Gastrocnemius medialis (tissue), 4 donors: ENCODE data around the gene SREK1IP1. TPM values are rescaled to one million over a fixed set of nuclear protein-coding genes. Genes with fewer than 3 reads are reported as not detected.

ENCODE experiments used
- ATAC-seq, 2 donors: fragments of 150-250 bp; one replicate each; pipeline ENCODE4 v1.9.1; 2016
- DNase-seq, 2 donors: peaks; one replicate each; pipeline ENCODE4 v3.0.0-alpha.2; 2019
- H3K27ac ChIP-seq, 4 donors: fragments of 200-600 bp; sonication (generic); 1 replicate in 1 of 4; 2 replicates in 3 of 4; pipeline ENCODE4 v1.5.1; 2016 to 2018; ENCODE audit warnings: mild to moderate bottlenecking in 2 of 4, moderate library complexity in 1 of 4
- H3K27me3 ChIP-seq, 3 donors: fragments of 200-600 bp; sonication (generic) in 2 of 3; 1 replicate in 1 of 3; 2 replicates in 2 of 3; pipeline versions ENCODE4 v1.5.1 to v1.6.0; 2016 to 2019; ENCODE audit warnings: mild to moderate bottlenecking in 1 of 3, moderate library complexity in 1 of 3
- H3K36me3 ChIP-seq, 2 donors: fragments of 200-600 bp; sonication (generic) in 1 of 2; one replicate each; pipeline ENCODE4 v1.5.1; 2017 to 2018
- H3K4me1 ChIP-seq, 2 donors: fragments of 200-600 bp; sonication (generic) in 1 of 2; one replicate each; pipeline ENCODE4 v1.5.1; 2016 to 2017; ENCODE audit warnings: mild to moderate bottlenecking in 2 of 2
- H3K4me3 ChIP-seq, 4 donors: fragments of 200-600 bp; sonication (generic) in 3 of 4; 1 replicate in 1 of 4; 2 replicates in 3 of 4; pipeline ENCODE4 v1.5.1; 2016 to 2019; ENCODE audit warnings: mild to moderate bottlenecking in 2 of 4
- H3K9me3 ChIP-seq, 3 donors: fragments of 200-600 bp; sonication (generic) in 2 of 3; 1 replicate in 1 of 3; 2 replicates in 2 of 3; pipeline ENCODE4 v1.5.1; 2016 to 2019
- CTCF ChIP-seq, 5 experiments: fragments of 450-650 bp in 3 of 5; fragments of 200-600 bp in 2 of 5; sonication (generic) in 2 of 5; IDR thresholded peaks in 4 of 5; conservative IDR thresholded peaks in 1 of 5; 1 replicate in 4 of 5; 2 replicates in 1 of 5; pipeline ENCODE4 v1.5.1; 2016 to 2019; ENCODE audit warnings: antibody characterized with exemption in 5 of 5, mild to moderate bottlenecking in 3 of 5, moderate library complexity in 3 of 5
- POLR2A ChIP-seq, 2 donors: fragments of 450-650 bp; IDR thresholded peaks; one replicate each; pipeline ENCODE4 v1.6.1; 2017; ENCODE audit warnings: antibody characterized with exemption in 2 of 2, mild to moderate bottlenecking in 2 of 2, moderate library complexity in 2 of 2
- in situ Hi-C, 4 donors: fragments of 200-750 bp; cut with MboI; loops; one replicate each; pipeline versions ENCODE4 v1.15.0 to v1.8.0; 2017; ENCODE audit warnings: low sequenced_read_pairs in 4 of 4
- intact Hi-C: fragments of 100-400 bp; cut with DNase I; formaldehyde crosslinking; loops from one replicate; pipeline ENCODE4 v1.15.1; 2023; ENCODE audit warnings: low total_unique reads
- total RNA-seq, 4 donors: library from RNA; depleted of rRNA; stranded (reverse); fragments of >200 nt; gene quantifications; one replicate each; pipeline versions ENCODE4 v1.1.0 to v1.2.3, GENCODE V29; 2016

SREK1IP1 gene
- total RNA-seq, 4 donors from 2014 or later = 2.7 to 7.0 (median 3.9) TPM

GRCh38 chr5:64754066-64754465 is 14.4 kb downstream of the SREK1IP1 start:
- no peak for TF ChIP-seq POLR2A (IDR thresholded peaks at IDR 0.05)
- in situ Hi-C loops = no loop called here
- intact Hi-C loops = no loop called here
- no peak for DNase-seq
- H3K4me1 ChIP-seq = peaks cover 3 to 7% of the 10 kb centered on the region in 2 donors
- no peaks in the 10 kb centered on the region for H3K27me3 ChIP-seq
- no peak overlapping the region for H3K4me3 ChIP-seq
- no peaks in the 10 kb centered on the region for H3K9me3 ChIP-seq
- H3K36me3 ChIP-seq = peaks cover 0 to 10% of the 10 kb centered on the region in 2 donors
- H3K27ac ChIP-seq = no peak overlapping the region
- ATAC-seq = no peak

- H3K9me3 ChIP-seq = no peaks in the 10 kb centered on the region
- peaks cover 0 to 7% of the 10 kb centered on the region in 2 donors for H3K4me1 ChIP-seq
- in situ Hi-C loops (no loop called here), intact Hi-C loops (no loop called here)
- DNase-seq (no peak), ATAC-seq (no peak)
- no peaks in the 10 kb centered on the region for H3K27me3 ChIP-seq
- no peak overlapping the region for H3K4me3 ChIP-seq
- H3K27ac ChIP-seq = no peak overlapping the region
- peaks cover 0 to 10% of the 10 kb centered on the region in 2 donors for H3K36me3 ChIP-seq
- no peak for TF ChIP-seq POLR2A (IDR thresholded peaks at IDR 0.05)
Measured at GRCh38 chr5:64749385-64749784, 19.1 kb downstream of the SREK1IP1 start.

- in situ Hi-C loops = no loop called here
- no peak for ATAC-seq
Measured at GRCh38 chr5:64746446-64746845, 22.0 kb downstream of the SREK1IP1 start.

GRCh38 chr5:64744914-64745313 is 23.6 kb downstream of the SREK1IP1 start:
- H3K4me3 ChIP-seq = no peak overlapping the region
- H3K9me3 ChIP-seq = no peaks in the 10 kb centered on the region
- peaks cover 7 to 20% of the 10 kb centered on the region in 2 donors for H3K4me1 ChIP-seq
- ATAC-seq (no peak), DNase-seq (no peak)
- no peaks in the 10 kb centered on the region for H3K36me3 ChIP-seq
- no peak for TF ChIP-seq CTCF (IDR thresholded peaks at IDR 0.05 in 4 of 5, conservative IDR thresholded peaks at IDR 0.05 in 1 of 5)
- no peak for TF ChIP-seq POLR2A (IDR thresholded peaks at IDR 0.05)
- intact Hi-C loops = no loop called here
- H3K27me3 ChIP-seq = no peaks in the 10 kb centered on the region
- no peak overlapping the region for H3K27ac ChIP-seq
- in situ Hi-C loops = no loop called here

More at GRCh38 chr5:64746446-64746845, 22.0 kb downstream of the SREK1IP1 start:
- TF ChIP-seq POLR2A (IDR thresholded peaks at IDR 0.05) = no peak
- no peak for TF ChIP-seq CTCF (IDR thresholded peaks at IDR 0.05 in 4 of 5, conservative IDR thresholded peaks at IDR 0.05 in 1 of 5)
- no peak overlapping the region for H3K27ac ChIP-seq
- H3K27me3 ChIP-seq = no peaks in the 10 kb centered on the region
- no peaks in the 10 kb centered on the region for H3K36me3 ChIP-seq
- H3K4me3 ChIP-seq = no peak overlapping the region
- DNase-seq = no peak
- H3K9me3 ChIP-seq = no peaks in the 10 kb centered on the region
- peaks cover 7 to 20% of the 10 kb centered on the region in 2 donors for H3K4me1 ChIP-seq
- intact Hi-C loops = no loop called here

- intact Hi-C loops (no loop called here), in situ Hi-C loops (no loop called here)
- TF ChIP-seq CTCF (IDR thresholded peaks at IDR 0.05 in 4 of 5, conservative IDR thresholded peaks at IDR 0.05 in 1 of 5) (no peak), POLR2A (IDR thresholded peaks at IDR 0.05) (no peak)
- ATAC-seq (no peak), DNase-seq (no peak)
- H3K4me1 ChIP-seq = peaks cover 7 to 13% of the 10 kb centered on the region in 2 donors
- peaks cover 0 to 6% of the 10 kb centered on the region in 2 donors for H3K36me3 ChIP-seq
- H3K4me3 ChIP-seq = no peak overlapping the region
- no peaks in the 10 kb centered on the region for H3K9me3 ChIP-seq
- no peaks in the 10 kb centered on the region for H3K27me3 ChIP-seq
- H3K27ac ChIP-seq = no peak overlapping the region
Measured at GRCh38 chr5:64742821-64743220, 25.7 kb downstream of the SREK1IP1 start.

GRCh38 chr5:64742411-64742810 is 26.1 kb downstream of the SREK1IP1 start:
- Histone ChIP-seq H3K9me3 (no peaks in the 10 kb centered on the region), H3K27ac (no peak overlapping the region), H3K4me1 (peaks cover 7 to 13% of the 10 kb centered on the region in 2 donors), H3K27me3 (no peaks in the 10 kb centered on the region), H3K36me3 (peaks cover 0 to 6% of the 10 kb centered on the region in 2 donors), H3K4me3 (no peak overlapping the region)
- DNase-seq (no peak), ATAC-seq (no peak)
- intact Hi-C loops (no loop called here), in situ Hi-C loops (no loop called here)
- TF ChIP-seq CTCF (IDR thresholded peaks at IDR 0.05 in 4 of 5, conservative IDR thresholded peaks at IDR 0.05 in 1 of 5) = no peak
- no peak for TF ChIP-seq POLR2A (IDR thresholded peaks at IDR 0.05)
